ENCODE results near the gene LRRC3C. TPM values are rescaled to one million over a fixed set of nuclear protein-coding genes. Genes with fewer than 3 reads are reported as not detected.
A peak's percentile ranks its signal among the peaks of the same experiment; 100 is the strongest.

Gene LRRC3C
- total and polyA plus RNA-seq, 2 experiments from 2014 or later = not detected

- H3K4me1 ChIP-seq (ENCODE audit: insufficient read depth) = peaks cover 36% of the 10 kb centered on the region
- peaks cover 38% of the 10 kb centered on the region for H3K79me2 ChIP-seq (ENCODE audit: insufficient read depth)
- DNase-seq = peak; percentile 100
- no peak for TF ChIP-seq EZH2phosphoT487 (IDR thresholded peaks at IDR 0.05; ENCODE audit: insufficient read depth, low read depth)
- TF ChIP-seq EZH2 (IDR thresholded peaks at IDR 0.05; ENCODE audit: insufficient read depth, poor library complexity, severe bottlenecking) = no peak
- peak within 1 kb of the TSS; percentile 99 for H3K9ac ChIP-seq
- H3K36me3 ChIP-seq (ENCODE audit: low read depth) = peaks cover 12% of the 10 kb centered on the region
- H3K27me3 ChIP-seq (replicated peaks; ENCODE audit: insufficient read depth) = no peaks in the 10 kb centered on the region
- in situ Hi-C loops (cut with MboI) = no loop called here
- no peaks in the 10 kb centered on the region for H3K9me2 ChIP-seq (ENCODE audit: insufficient read depth)
- peak within 1 kb of the TSS; percentile 94 for H3K4me2 ChIP-seq (ENCODE audit: unreplicated experiment)
- H3K27ac ChIP-seq = peak within 1 kb of the TSS; percentile 79
- WGBS, 2 experiments (ENCODE audit: low coverage in 1 of 2, low lambda C conversion rate in 2 of 2, missing lambda C conversion rate in 2 of 2) = 0 to 1% methylated on average over 72 to 82 of the region's 84 CpGs
- H3K4me3 ChIP-seq = peak within 1 kb of the TSS; percentile 98
- H3K9me3 ChIP-seq (ENCODE audit: low read depth) = no peaks in the 10 kb centered on the region
- H4K20me1 ChIP-seq (ENCODE audit: insufficient read depth) = no peaks in the 10 kb centered on the region
- H2AFZ ChIP-seq = peak within 1 kb of the TSS; percentile 96
- peaks cover 12% of the 10 kb centered on the region for H3F3A ChIP-seq (ENCODE audit: insufficient read depth)
Observed at GRCh38 chr17:39980351-39981206, 53.0 kb downstream of the LRRC3C start, which contains the start of gene PSMD3. Gene PSMD3 (plus strand): TSS chr17:39980807. CDS start chr17:39980971, 164 bp downstream.

- Histone ChIP-seq H3K27ac (peak overlapping the region; percentile 79), H2AFZ (peak overlapping the region; percentile 70), H3K4me3 (peak overlapping the region; percentile 98), H3K36me3 (ENCODE audit: low read depth) (peaks cover 18% of the 10 kb centered on the region), H3F3A (ENCODE audit: insufficient read depth) (peaks cover 12% of the 10 kb centered on the region), H3K9ac (peak overlapping the region; percentile 99), H3K79me2 (ENCODE audit: insufficient read depth) (peaks cover 45% of the 10 kb centered on the region), H3K9me3 (ENCODE audit: low read depth) (no peaks in the 10 kb centered on the region), H4K20me1 (ENCODE audit: insufficient read depth) (no peaks in the 10 kb centered on the region), H3K9me2 (ENCODE audit: insufficient read depth) (no peaks in the 10 kb centered on the region), H3K27me3 (replicated peaks; ENCODE audit: insufficient read depth) (no peaks in the 10 kb centered on the region), H3K4me1 (ENCODE audit: insufficient read depth) (peaks cover 36% of the 10 kb centered on the region), H3K4me2 (ENCODE audit: unreplicated experiment) (peak overlapping the region; percentile 79)
- 1 to 3% methylated on average over 15 of the region's 15 CpGs for WGBS, 2 experiments (ENCODE audit: low coverage in 1 of 2, low lambda C conversion rate in 2 of 2, missing lambda C conversion rate in 2 of 2)
- peak; percentile 31 for DNase-seq
- in situ Hi-C loops (cut with MboI) = no loop called here
- TF ChIP-seq EZH2phosphoT487 (IDR thresholded peaks at IDR 0.05; ENCODE audit: insufficient read depth, low read depth) (no peak), EZH2 (IDR thresholded peaks at IDR 0.05; ENCODE audit: insufficient read depth, poor library complexity, severe bottlenecking) (no peak)
Observed at GRCh38 chr17:39981207-39981741, 53.7 kb downstream of the LRRC3C start.

GRCh38 chr17:39981766-39982375, 54.3 kb downstream of the LRRC3C start:
- Histone ChIP-seq H3K36me3 (ENCODE audit: low read depth) (peaks cover 24% of the 10 kb centered on the region), H2AFZ (0 out of 2 replicates have a peak overlapping the region, but pooled peaks have one; percentile 70), H3K4me3 (peak overlapping the region; percentile 98), H3K9ac (peak overlapping the region; percentile 99), H3K4me2 (ENCODE audit: unreplicated experiment) (peak overlapping the region; percentile 79), H3K9me3 (ENCODE audit: low read depth) (no peaks in the 10 kb centered on the region), H3K4me1 (ENCODE audit: insufficient read depth) (peaks cover 36% of the 10 kb centered on the region), H3F3A (ENCODE audit: insufficient read depth) (peaks cover 12% of the 10 kb centered on the region), H4K20me1 (ENCODE audit: insufficient read depth) (no peaks in the 10 kb centered on the region), H3K9me2 (ENCODE audit: insufficient read depth) (no peaks in the 10 kb centered on the region), H3K27me3 (replicated peaks; ENCODE audit: insufficient read depth) (no peaks in the 10 kb centered on the region), H3K27ac (peak overlapping the region; percentile 79), H3K79me2 (ENCODE audit: insufficient read depth) (peaks cover 47% of the 10 kb centered on the region)
- in situ Hi-C loops (cut with MboI) = no loop called here
- TF ChIP-seq EZH2 (IDR thresholded peaks at IDR 0.05; ENCODE audit: insufficient read depth, poor library complexity, severe bottlenecking) (no peak), EZH2phosphoT487 (IDR thresholded peaks at IDR 0.05; ENCODE audit: insufficient read depth, low read depth) (no peak)
- no peak for DNase-seq
- 36 to 40% methylated on average over 7 of the region's 7 CpGs for WGBS, 2 experiments (ENCODE audit: low coverage in 1 of 2, low lambda C conversion rate in 2 of 2, missing lambda C conversion rate in 2 of 2)

- no peak overlapping the region for H3K27ac ChIP-seq
- 93% methylated on average over 11 of the region's 11 CpGs for WGBS, 2 experiments (ENCODE audit: low coverage in 1 of 2, low lambda C conversion rate in 2 of 2, missing lambda C conversion rate in 2 of 2)
- no peak for TF ChIP-seq EZH2phosphoT487 (IDR thresholded peaks at IDR 0.05; ENCODE audit: insufficient read depth, low read depth)
- no peak for TF ChIP-seq EZH2 (IDR thresholded peaks at IDR 0.05; ENCODE audit: insufficient read depth, poor library complexity, severe bottlenecking)
- peaks cover 3% of the 10 kb centered on the region; the same call in 1 of the 2 replicates for H3K4me1 ChIP-seq (ENCODE audit: insufficient read depth)
- H3K9me3 ChIP-seq (ENCODE audit: low read depth) = no peaks in the 10 kb centered on the region
- H3K4me3 ChIP-seq = no peak overlapping the region
- no peaks in the 10 kb centered on the region for H3F3A ChIP-seq (ENCODE audit: insufficient read depth)
- no peaks in the 10 kb centered on the region for H3K9me2 ChIP-seq (ENCODE audit: insufficient read depth)
- H3K27me3 ChIP-seq (replicated peaks; ENCODE audit: insufficient read depth) = no peaks in the 10 kb centered on the region
- no peak overlapping the region for H3K4me2 ChIP-seq (ENCODE audit: unreplicated experiment)
- in situ Hi-C loops (cut with MboI) = no loop called here
- no peak overlapping the region for H2AFZ ChIP-seq
- no peak for DNase-seq
- H3K79me2 ChIP-seq (ENCODE audit: insufficient read depth) = peaks cover 21% of the 10 kb centered on the region
- H4K20me1 ChIP-seq (ENCODE audit: insufficient read depth) = no peaks in the 10 kb centered on the region
- no peak overlapping the region for H3K9ac ChIP-seq
- peaks cover 66% of the 10 kb centered on the region for H3K36me3 ChIP-seq (ENCODE audit: low read depth)
Observed at GRCh38 chr17:39988206-39988810, 60.8 kb downstream of the LRRC3C start.

All from GM23248 (cell line).